Measurements from ENCODE around the gene C9orf78. TPM values are rescaled to one million over a fixed set of nuclear protein-coding genes. Genes with fewer than 3 reads are reported as not detected.

The C9orf78 gene
- total RNA-seq, 1 experiment from 2014 or later, result 36.4 TPM

- no peak for TF ChIP-seq ZNF425 (CRISPR knock-in tag; conservative IDR thresholded peaks at IDR 0.05)
- TF ChIP-seq ZMAT4 (CRISPR knock-in tag; IDR thresholded peaks at IDR 0.05), result no peak
- TF ChIP-seq ATF1 (CRISPR knock-in tag; IDR thresholded peaks at IDR 0.05), result no peak
- TF ChIP-seq SMAD3 (CRISPR knock-in tag; IDR thresholded peaks at IDR 0.05; ENCODE audit: borderline replicate concordance), result 0 out of 2 replicates have a peak, but pooled peaks have one; percentile 76
- peak; percentile 37; the same call in 1 of the 2 replicates for TF ChIP-seq RELA (CRISPR knock-in tag; IDR thresholded peaks at IDR 0.05; ENCODE audit: borderline replicate concordance)
- TF ChIP-seq TP53 (CRISPR knock-in tag; IDR thresholded peaks at IDR 0.05), result no peak
- no peak for TF ChIP-seq ZNF281 (CRISPR knock-in tag; IDR thresholded peaks at IDR 0.05)
- TF ChIP-seq SP1 (CRISPR knock-in tag; conservative IDR thresholded peaks at IDR 0.05), result peak; percentile 91
- no peak for TF ChIP-seq STAT6 (CRISPR knock-in tag; conservative IDR thresholded peaks at IDR 0.05; ENCODE audit: low read depth)
- TF ChIP-seq NFE2L1 (CRISPR knock-in tag; IDR thresholded peaks at IDR 0.05), result peak; percentile 76; the same call in 1 of the 2 replicates
- TF ChIP-seq ZNF423 (CRISPR knock-in tag; IDR thresholded peaks at IDR 0.05), result no peak
- TF ChIP-seq ELF4 (CRISPR knock-in tag; IDR thresholded peaks at IDR 0.05; ENCODE audit: low read depth), result no peak
- TF ChIP-seq FOXP4 (CRISPR knock-in tag; IDR thresholded peaks at IDR 0.05), result peak; percentile 83; the same call in 1 of the 2 replicates
- peak; percentile 86 for TF ChIP-seq MAX (CRISPR knock-in tag; IDR thresholded peaks at IDR 0.05)
- TF ChIP-seq MYBL2 (CRISPR knock-in tag; IDR thresholded peaks at IDR 0.05), result peak; percentile 92
- peak; percentile 92; the same call in 1 of the 2 replicates for TF ChIP-seq FOXP1 (CRISPR knock-in tag; IDR thresholded peaks at IDR 0.05; ENCODE audit: borderline replicate concordance)
- peak; percentile 61; the same call in 1 of the 2 replicates for TF ChIP-seq GTF2I (CRISPR knock-in tag; conservative IDR thresholded peaks at IDR 0.05)
- no peak for TF ChIP-seq NFYB (CRISPR knock-in tag; conservative IDR thresholded peaks at IDR 0.05; ENCODE audit: low read depth)
- peak; percentile 76; the same call in 1 of the 2 replicates for TF ChIP-seq ARID4B (CRISPR knock-in tag; IDR thresholded peaks at IDR 0.05; ENCODE audit: borderline replicate concordance)
- peak; percentile 100 for TF ChIP-seq FOXK1 (CRISPR knock-in tag; IDR thresholded peaks at IDR 0.05)
- TF ChIP-seq MLX (CRISPR knock-in tag; IDR thresholded peaks at IDR 0.05), result no peak
- no peak for TF ChIP-seq JAZF1 (CRISPR knock-in tag; IDR thresholded peaks at IDR 0.05)
Observed at GRCh38 chr9:129823935-129824601, 11.0 kb downstream of the C9orf78 start, which contains the start of gene TOR1A (continued).
